ENCODE measurements around the gene FAM229B.

DNA sequence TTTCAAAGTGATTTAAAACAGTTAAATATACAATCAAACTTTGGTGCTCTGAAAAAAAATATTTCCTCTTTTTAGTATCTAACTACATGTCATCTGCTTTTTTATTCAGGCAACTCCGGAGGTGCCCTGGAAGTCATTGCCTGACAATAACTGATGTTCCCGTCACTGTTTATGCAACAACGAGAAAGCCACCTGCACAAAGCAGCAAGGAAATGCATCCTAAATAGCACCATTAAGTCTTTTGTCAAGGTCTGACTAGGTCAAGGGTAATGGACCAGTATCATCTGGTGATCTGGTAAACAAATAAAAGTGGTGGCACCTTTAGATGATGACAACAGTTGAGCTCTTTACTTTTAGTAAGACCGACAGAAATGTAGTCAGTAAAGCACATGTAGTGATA is 13.2 kb downstream of the FAM229B start:
- TF ChIP-seq EZH2 (IDR thresholded peaks at IDR 0.05; ENCODE audit: insufficient read depth, poor library complexity, severe bottlenecking) (no peak), EZH2phosphoT487 (IDR thresholded peaks at IDR 0.05; ENCODE audit: insufficient read depth, low read depth) (no peak)
